HCT116 (cell line): Measurements from ENCODE around the gene MCEE. TPM values are rescaled to one million over a fixed set of nuclear protein-coding genes. Genes with fewer than 3 reads are reported as not detected.

Experiments used
- ATAC-seq: fragments of 200-7000 bp; cut with Tn5 transposase; 2 replicates; pipeline ENCODE4 v1.9.1; 2020; ENCODE audit warnings: mild to moderate bottlenecking, moderate library complexity
- BruUV-seq: library from RNA; stranded (reverse); fragments of 400-500 nt; replicated peaks from 2 replicates; lab custom pipeline; 2021; lab: Mats Ljungman, UMichigan
- CTCF ChIA-PET: fragments of 300-600 bp; sonication (Branson Sonifier 250); formaldehyde crosslinking; loops from one replicate; lab custom pipeline; 2021; ENCODE audit warnings: antibody characterized with exemption; lab: Charles Lee
- POLR2A ChIA-PET: fragments of 300-600, 350-600 bp; sonication (Branson Sonifier 250); formaldehyde crosslinking; loops from one replicate; lab custom pipeline; 2021; ENCODE audit warnings: antibody characterized with exemption; lab: Charles Lee
- RAD21 ChIA-PET, 2 experiments: fragments of 300-600 bp; sonication (Branson Sonifier 250); formaldehyde crosslinking; loops; one replicate each; lab custom pipeline; 2023; ENCODE audit warnings: low total read pairs in 2 of 2; ENCODE audit not compliant: uncharacterized antibody in 2 of 2, unreplicated experiment in 2 of 2, low non-redundant PET in 1 of 2; lab: Charles Lee
- DNase-seq: peaks from one replicate; pipeline ENCODE4 v3.0.0-alpha.2; 2010; ENCODE audit warnings: low read depth, low spot score
- H2AFZ ChIP-seq: fragments of 200-600 bp; shearing (Covaris generic), sonication (generic); 2 replicates; pipeline ENCODE4 v1.6.1; 2017; ENCODE audit warnings: low read depth, mixed run types, mixed read lengths, antibody characterized with exemption, low read length; ENCODE audit not compliant: poor library complexity, severe bottlenecking
- H3K27ac ChIP-seq: 2 replicates; pipeline ENCODE4 v1.5.1; 2012; ENCODE audit warnings: low read depth, low read length
- H3K27me3 ChIP-seq: fragments of 200-600 bp; sonication (generic); 2 replicates; pipeline ENCODE4 v1.6.1; 2016; ENCODE audit warnings: mixed run types, low read length, mixed read lengths; ENCODE audit not compliant: insufficient read depth
- H3K36me3 ChIP-seq, 2 experiments: fragments of 200-500 bp in 1 of 2; fragments of 200-600 bp in 1 of 2; sonication (Bioruptor generic) in 1 of 2; sonication (generic) in 1 of 2; 2 replicates each; pipeline versions ENCODE4 v1.5.1 to v1.6.1; 2014 to 2016; ENCODE audit warnings: low read length in 2 of 2, inconsistent platforms in 1 of 2, mixed read lengths in 1 of 2, mixed run types in 1 of 2; ENCODE audit not compliant: insufficient read depth in 2 of 2, control insufficient read depth in 1 of 2
- H3K4me1 ChIP-seq, 2 experiments: fragments of 200-600 bp in 1 of 2; sonication (generic) in 1 of 2; 2 replicates each; pipeline versions ENCODE4 v1.5.1 to v1.6.1; 2012 to 2017; ENCODE audit warnings: low read length in 2 of 2, inconsistent platforms in 1 of 2, mild to moderate bottlenecking in 1 of 2, mixed read lengths in 1 of 2, mixed run types in 1 of 2, moderate library complexity in 1 of 2; ENCODE audit not compliant: insufficient read depth in 2 of 2, control insufficient read depth in 1 of 2
- H3K4me2 ChIP-seq: fragments of 200-600 bp; sonication (generic); 2 replicates; pipeline ENCODE4 v1.6.1; 2017; ENCODE audit warnings: mixed run types, low read length, mixed read lengths
- H3K4me3 ChIP-seq, 2 experiments: fragments of 200-600 bp in 1 of 2; sonication (generic) in 1 of 2; replicated peaks in 1 of 2; 2 replicates each; pipeline ENCODE4 v1.5.1; 2011 to 2016; ENCODE audit warnings: low read length in 2 of 2, control low read depth in 1 of 2, low read depth in 1 of 2, mild to moderate bottlenecking in 1 of 2, mixed read lengths in 1 of 2, mixed run types in 1 of 2
- H3K79me2 ChIP-seq: fragments of 200-600 bp; sonication (generic); 2 replicates; pipeline ENCODE4 v1.6.1; 2017; ENCODE audit warnings: mild to moderate bottlenecking, mixed run types, low read length, moderate library complexity, mixed read lengths; ENCODE audit not compliant: insufficient read depth
- H3K9ac ChIP-seq: fragments of 200-600 bp; sonication (generic); 2 replicates; pipeline ENCODE4 v1.6.1; 2016; ENCODE audit warnings: low read length, mixed read lengths
- H3K9me2 ChIP-seq: fragments of 200-600 bp; sonication (generic), shearing (Covaris generic); 2 replicates; pipeline ENCODE4 v1.6.1; 2017; ENCODE audit warnings: mixed run types, mild to moderate bottlenecking, moderate library complexity; ENCODE audit not compliant: insufficient read depth
- H3K9me3 ChIP-seq, 2 experiments: fragments of 200-500 bp in 1 of 2; fragments of 200-600 bp in 1 of 2; sonication (Bioruptor generic) in 1 of 2; sonication (generic) in 1 of 2; 2 replicates each; pipeline ENCODE4 v1.6.1; 2014 to 2017; ENCODE audit warnings: low read length in 2 of 2, mixed read lengths in 2 of 2, inconsistent platforms in 1 of 2, low read depth in 1 of 2, mild to moderate bottlenecking in 1 of 2, mixed run types in 1 of 2, moderate library complexity in 1 of 2; ENCODE audit not compliant: control insufficient read depth in 1 of 2, insufficient read depth in 1 of 2
- H4K20me1 ChIP-seq: fragments of 200-600 bp; sonication (generic), shearing (Covaris generic); 2 replicates; pipeline ENCODE4 v1.6.1; 2017; ENCODE audit warnings: mixed run types, mild to moderate bottlenecking, moderate library complexity; ENCODE audit not compliant: insufficient read depth
- CBX3 ChIP-seq: IDR thresholded peaks from 2 replicates; pipeline ENCODE4 v1.6.1; 2012; ENCODE audit warnings: low read depth
- EGR1 ChIP-seq: IDR thresholded peaks from 2 replicates; pipeline ENCODE4 v1.6.1; 2012; ENCODE audit warnings: low read depth
- ELF1 ChIP-seq: IDR thresholded peaks from 2 replicates; pipeline ENCODE4 v1.6.1; 2012; ENCODE audit warnings: low read depth, borderline replicate concordance
- EZH2 ChIP-seq: fragments of 200-600 bp; sonication (generic); IDR thresholded peaks from 2 replicates; pipeline ENCODE4 v1.6.1; 2017; ENCODE audit warnings: antibody characterized with exemption, mixed run types
- POLR2AphosphoS5 ChIP-seq: IDR thresholded peaks from 2 replicates; pipeline ENCODE4 v1.6.1; 2011; ENCODE audit warnings: mild to moderate bottlenecking, low read depth, low read length, moderate library complexity
- SRF ChIP-seq: IDR thresholded peaks from 2 replicates; pipeline ENCODE4 v1.6.1; 2012; ENCODE audit warnings: low read depth
- TCF7L2 ChIP-seq: IDR thresholded peaks from 2 replicates; pipeline ENCODE4 v1.7.0; 2011; ENCODE audit warnings: borderline replicate concordance, inconsistent platforms; ENCODE audit not compliant: insufficient read depth, insufficient read length; ENCODE audit errors: extremely low read depth
- YY1 ChIP-seq: IDR thresholded peaks from 2 replicates; pipeline ENCODE4 v1.6.1; 2011; ENCODE audit warnings: low read length, low read depth, moderate library complexity, mild to moderate bottlenecking; ENCODE audit not compliant: insufficient replicate concordance; ENCODE audit errors: extremely low read depth
- ZNF274 ChIP-seq: fragments of 200-500 bp; sonication (Bioruptor generic); IDR thresholded peaks from 2 replicates; pipeline ENCODE4 v1.6.1; 2014; ENCODE audit warnings: mild to moderate bottlenecking, low read depth, low read length, inconsistent platforms
- intact Hi-C: fragments of 100-400 bp; cut with micrococcal nuclease; formaldehyde crosslinking; loops from 2 replicates; pipeline ENCODE4 v1.10.0; 2022
- total RNA-seq: library from RNA; stranded (reverse); gene quantifications from one replicate; pipeline ENCODE4 v1.2.1, GENCODE V29; 2021; ENCODE audit not compliant: unreplicated experiment
- TF ChIP-seq, protein P1 (sequence below): IDR thresholded peaks from 2 replicates; pipeline ENCODE4 v1.6.1; 2011; ENCODE audit warnings: mild to moderate bottlenecking, low read length, moderate library complexity; ENCODE audit not compliant: insufficient replicate concordance; ENCODE audit errors: extremely low read depth
- TF ChIP-seq, protein P2 (sequence below), 3 experiments: fragments of 200-600 bp in 1 of 3; sonication (generic) in 1 of 3; IDR thresholded peaks in 2 of 3; conservative IDR thresholded peaks in 1 of 3; 2 replicates each; pipeline ENCODE4 v1.5.1; 2012 to 2017; ENCODE audit warnings: low read depth in 2 of 3, low read length in 2 of 3, antibody characterized with exemption in 1 of 3, borderline replicate concordance in 1 of 3, control low read depth in 1 of 3, mild to moderate bottlenecking in 1 of 3, mixed read lengths in 1 of 3, mixed run types in 1 of 3, moderate library complexity in 1 of 3; ENCODE audit not compliant: insufficient read depth in 1 of 3
- TF ChIP-seq, protein P3 (sequence below): IDR thresholded peaks from 2 replicates; pipeline ENCODE4 v1.6.1; 2012
- TF ChIP-seq, protein P4 (sequence below): IDR thresholded peaks from 2 replicates; pipeline ENCODE4 v1.6.1; 2012; ENCODE audit warnings: low read depth

Gene MCEE
- total RNA-seq, 1 experiment from 2014 or later = 9.0 TPM

DNA sequence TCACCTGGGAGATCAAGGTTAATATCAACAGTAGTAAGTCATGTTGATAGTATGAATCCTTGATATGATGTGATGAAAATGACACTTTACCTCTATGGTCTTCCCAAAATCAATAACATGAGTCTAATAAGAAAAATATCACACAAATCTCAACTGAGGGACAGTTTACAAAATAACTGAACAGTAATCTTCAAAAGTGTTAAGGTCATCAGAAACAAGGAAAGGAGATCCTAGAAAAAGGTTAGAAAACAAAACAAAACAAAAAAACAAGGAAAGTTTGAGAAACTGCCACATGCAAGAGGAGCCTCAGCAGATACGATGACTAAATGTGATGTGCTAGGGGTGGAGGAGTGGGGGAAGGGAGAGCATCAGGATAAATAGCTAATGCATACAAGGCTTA is 16.2 kb downstream of the MCEE start (continued):
- TF ChIP-seq, protein P1, sequence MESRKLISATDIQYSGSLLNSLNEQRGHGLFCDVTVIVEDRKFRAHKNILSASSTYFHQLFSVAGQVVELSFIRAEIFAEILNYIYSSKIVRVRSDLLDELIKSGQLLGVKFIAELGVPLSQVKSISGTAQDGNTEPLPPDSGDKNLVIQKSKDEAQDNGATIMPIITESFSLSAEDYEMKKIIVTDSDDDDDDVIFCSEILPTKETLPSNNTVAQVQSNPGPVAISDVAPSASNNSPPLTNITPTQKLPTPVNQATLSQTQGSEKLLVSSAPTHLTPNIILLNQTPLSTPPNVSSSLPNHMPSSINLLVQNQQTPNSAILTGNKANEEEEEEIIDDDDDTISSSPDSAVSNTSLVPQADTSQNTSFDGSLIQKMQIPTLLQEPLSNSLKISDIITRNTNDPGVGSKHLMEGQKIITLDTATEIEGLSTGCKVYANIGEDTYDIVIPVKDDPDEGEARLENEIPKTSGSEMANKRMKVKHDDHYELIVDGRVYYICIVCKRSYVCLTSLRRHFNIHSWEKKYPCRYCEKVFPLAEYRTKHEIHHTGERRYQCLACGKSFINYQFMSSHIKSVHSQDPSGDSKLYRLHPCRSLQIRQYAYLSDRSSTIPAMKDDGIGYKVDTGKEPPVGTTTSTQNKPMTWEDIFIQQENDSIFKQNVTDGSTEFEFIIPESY = no peak

DNA sequence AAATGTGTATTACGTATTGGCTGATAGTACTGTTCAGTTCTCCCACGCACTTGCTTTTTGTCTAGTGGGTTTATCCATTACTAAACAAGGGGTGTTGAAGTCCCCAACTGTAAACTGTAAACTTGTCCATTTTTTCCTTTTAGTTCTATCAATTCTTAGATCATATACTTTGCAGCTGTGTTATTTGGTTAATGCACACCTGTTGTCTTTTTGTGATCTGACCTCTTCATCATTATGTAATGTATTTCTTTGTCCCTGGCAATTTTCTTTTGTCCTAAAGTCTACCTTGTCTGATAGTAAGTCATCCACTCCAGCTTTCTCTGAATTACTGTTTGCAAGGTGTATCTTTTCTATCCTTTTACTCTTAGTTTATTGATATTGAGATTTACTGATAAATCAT is 21.9 kb downstream of the MCEE start:
- ATAC-seq (no peak), DNase-seq (no peak)
- Histone ChIP-seq H3K79me2 (no peaks in the 10 kb centered on the region), H3K9ac (no peak overlapping the region), H3K4me1 (no peaks in the 10 kb centered on the region), H4K20me1 (no peaks in the 10 kb centered on the region), H3K27ac (no peak overlapping the region), H2AFZ (no peak overlapping the region), H3K9me3 (no peaks in the 10 kb centered on the region), H3K36me3 (no peaks in the 10 kb centered on the region), H3K4me3 (no peak overlapping the region), H3K27me3 (no peaks in the 10 kb centered on the region), H3K9me2 (no peaks in the 10 kb centered on the region), H3K4me2 (no peak overlapping the region)
- RAD21 ChIA-PET = no interaction called here
- CTCF ChIA-PET = no interaction called here
- POLR2A ChIA-PET = no interaction called here
- intact Hi-C loops = no loop called here
- BruUV-seq = no TSS peak
- TF ChIP-seq, protein P1 = no peak
- TF ChIP-seq, protein P2, sequence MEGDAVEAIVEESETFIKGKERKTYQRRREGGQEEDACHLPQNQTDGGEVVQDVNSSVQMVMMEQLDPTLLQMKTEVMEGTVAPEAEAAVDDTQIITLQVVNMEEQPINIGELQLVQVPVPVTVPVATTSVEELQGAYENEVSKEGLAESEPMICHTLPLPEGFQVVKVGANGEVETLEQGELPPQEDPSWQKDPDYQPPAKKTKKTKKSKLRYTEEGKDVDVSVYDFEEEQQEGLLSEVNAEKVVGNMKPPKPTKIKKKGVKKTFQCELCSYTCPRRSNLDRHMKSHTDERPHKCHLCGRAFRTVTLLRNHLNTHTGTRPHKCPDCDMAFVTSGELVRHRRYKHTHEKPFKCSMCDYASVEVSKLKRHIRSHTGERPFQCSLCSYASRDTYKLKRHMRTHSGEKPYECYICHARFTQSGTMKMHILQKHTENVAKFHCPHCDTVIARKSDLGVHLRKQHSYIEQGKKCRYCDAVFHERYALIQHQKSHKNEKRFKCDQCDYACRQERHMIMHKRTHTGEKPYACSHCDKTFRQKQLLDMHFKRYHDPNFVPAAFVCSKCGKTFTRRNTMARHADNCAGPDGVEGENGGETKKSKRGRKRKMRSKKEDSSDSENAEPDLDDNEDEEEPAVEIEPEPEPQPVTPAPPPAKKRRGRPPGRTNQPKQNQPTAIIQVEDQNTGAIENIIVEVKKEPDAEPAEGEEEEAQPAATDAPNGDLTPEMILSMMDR (IDR thresholded peaks at IDR 0.05 in 2 of 3, conservative IDR thresholded peaks at IDR 0.05 in 1 of 3; ENCODE audit: borderline replicate concordance in 1 of 3, insufficient read depth in 1 of 3, low read depth in 2 of 3, low read length in 2 of 3) = no peak
- TF ChIP-seq EZH2 (no peak), CBX3 (no peak), ZNF274 (no peak), EGR1 (no peak), POLR2AphosphoS5 (no peak), SRF (no peak), ELF1 (no peak), TCF7L2 (no peak), YY1 (no peak)
- TF ChIP-seq, protein P3, sequence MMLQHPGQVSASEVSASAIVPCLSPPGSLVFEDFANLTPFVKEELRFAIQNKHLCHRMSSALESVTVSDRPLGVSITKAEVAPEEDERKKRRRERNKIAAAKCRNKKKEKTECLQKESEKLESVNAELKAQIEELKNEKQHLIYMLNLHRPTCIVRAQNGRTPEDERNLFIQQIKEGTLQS = no peak
- TF ChIP-seq, protein P4, sequence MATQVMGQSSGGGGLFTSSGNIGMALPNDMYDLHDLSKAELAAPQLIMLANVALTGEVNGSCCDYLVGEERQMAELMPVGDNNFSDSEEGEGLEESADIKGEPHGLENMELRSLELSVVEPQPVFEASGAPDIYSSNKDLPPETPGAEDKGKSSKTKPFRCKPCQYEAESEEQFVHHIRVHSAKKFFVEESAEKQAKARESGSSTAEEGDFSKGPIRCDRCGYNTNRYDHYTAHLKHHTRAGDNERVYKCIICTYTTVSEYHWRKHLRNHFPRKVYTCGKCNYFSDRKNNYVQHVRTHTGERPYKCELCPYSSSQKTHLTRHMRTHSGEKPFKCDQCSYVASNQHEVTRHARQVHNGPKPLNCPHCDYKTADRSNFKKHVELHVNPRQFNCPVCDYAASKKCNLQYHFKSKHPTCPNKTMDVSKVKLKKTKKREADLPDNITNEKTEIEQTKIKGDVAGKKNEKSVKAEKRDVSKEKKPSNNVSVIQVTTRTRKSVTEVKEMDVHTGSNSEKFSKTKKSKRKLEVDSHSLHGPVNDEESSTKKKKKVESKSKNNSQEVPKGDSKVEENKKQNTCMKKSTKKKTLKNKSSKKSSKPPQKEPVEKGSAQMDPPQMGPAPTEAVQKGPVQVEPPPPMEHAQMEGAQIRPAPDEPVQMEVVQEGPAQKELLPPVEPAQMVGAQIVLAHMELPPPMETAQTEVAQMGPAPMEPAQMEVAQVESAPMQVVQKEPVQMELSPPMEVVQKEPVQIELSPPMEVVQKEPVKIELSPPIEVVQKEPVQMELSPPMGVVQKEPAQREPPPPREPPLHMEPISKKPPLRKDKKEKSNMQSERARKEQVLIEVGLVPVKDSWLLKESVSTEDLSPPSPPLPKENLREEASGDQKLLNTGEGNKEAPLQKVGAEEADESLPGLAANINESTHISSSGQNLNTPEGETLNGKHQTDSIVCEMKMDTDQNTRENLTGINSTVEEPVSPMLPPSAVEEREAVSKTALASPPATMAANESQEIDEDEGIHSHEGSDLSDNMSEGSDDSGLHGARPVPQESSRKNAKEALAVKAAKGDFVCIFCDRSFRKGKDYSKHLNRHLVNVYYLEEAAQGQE = no peak
